ENCODE data around the gene RPUSD3. TPM values are rescaled to one million over a fixed set of nuclear protein-coding genes. Genes with fewer than 3 reads are reported as not detected.
A peak's percentile ranks its signal among the peaks of the same experiment; 100 is the strongest.

Gene RPUSD3
- total and polyA plus RNA-seq, 4 donors, result 14.4 to 22.7 (median 18.8) TPM

DNA sequence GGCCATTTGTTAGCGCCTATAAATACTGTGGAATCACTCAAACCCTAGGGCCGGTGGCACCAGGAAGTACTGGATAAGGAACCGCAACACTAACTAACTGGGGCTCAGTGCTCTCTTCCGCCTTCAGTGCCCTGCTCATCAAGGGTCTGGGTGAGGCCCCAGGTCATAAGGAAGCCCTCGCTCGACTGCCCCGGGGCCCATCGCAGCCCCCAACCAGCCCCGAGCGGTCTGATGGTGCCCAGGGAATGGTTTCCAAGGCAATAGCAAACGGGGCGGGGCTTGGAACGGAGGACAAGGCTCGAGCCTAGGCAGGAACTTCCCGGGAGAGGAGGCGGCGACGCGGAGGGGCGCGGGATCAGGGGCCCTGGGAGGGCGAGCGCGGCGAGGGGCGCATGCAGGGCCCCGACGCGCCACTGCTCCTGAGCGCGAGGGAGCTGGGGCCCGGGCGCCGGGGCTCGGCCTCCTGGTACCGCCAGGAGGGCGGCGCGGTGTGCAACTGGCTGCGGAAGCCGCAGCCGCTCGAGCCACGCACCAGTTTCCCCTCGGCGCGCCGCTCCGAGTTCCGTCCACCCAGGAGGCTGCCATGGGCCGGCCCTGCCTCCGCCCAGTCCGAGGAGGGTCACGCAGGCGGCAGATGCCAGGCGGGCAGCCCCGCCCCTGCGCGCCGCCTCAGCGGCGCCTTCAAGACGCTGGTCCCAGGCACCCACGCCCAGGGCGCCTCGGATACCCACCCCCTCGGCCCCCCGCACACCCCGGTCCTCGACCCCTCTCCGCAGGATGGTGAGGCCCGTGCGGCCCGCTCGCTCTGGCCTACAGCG, 34.0 kb downstream of the RPUSD3 start, which contains the start of gene TTLL3:
Gene TTLL3 (plus strand): TSS at position 648 of the 818 bp plus-strand sequence. CDS start 400 bp downstream, outside the sequence.
- peaks cover 0 to 13% (median 7%) of the 10 kb centered on the region in 4 donors for H3K4me1 ChIP-seq (ENCODE audit: control insufficient read depth in 4 of 4, insufficient read depth in 4 of 4, low read length in 3 of 4)
- WGBS, result 3% methylated on average over 76 of the region's 76 CpGs
- H3K27ac ChIP-seq (ENCODE audit: low read depth in 1 of 2, low read length in 2 of 2), result peak within 1 kb of the TSS; percentile 80 to 82
- H3K9ac ChIP-seq (ENCODE audit: low read depth in 1 of 2, low read length in 2 of 2), result peak within 1 kb of the TSS; percentile 19 to 53
- H3K36me3 ChIP-seq (ENCODE audit: control insufficient read depth in 4 of 4, insufficient read depth in 3 of 4, low read depth in 1 of 4, low read length in 3 of 4), result peaks cover 8 to 22% (median 19%) of the 10 kb centered on the region in 4 donors
- no peaks in the 10 kb centered on the region for H3K27me3 ChIP-seq (ENCODE audit: control insufficient read depth in 4 of 4, insufficient read depth in 4 of 4, low read length in 3 of 4)
- TF ChIP-seq, protein P1, sequence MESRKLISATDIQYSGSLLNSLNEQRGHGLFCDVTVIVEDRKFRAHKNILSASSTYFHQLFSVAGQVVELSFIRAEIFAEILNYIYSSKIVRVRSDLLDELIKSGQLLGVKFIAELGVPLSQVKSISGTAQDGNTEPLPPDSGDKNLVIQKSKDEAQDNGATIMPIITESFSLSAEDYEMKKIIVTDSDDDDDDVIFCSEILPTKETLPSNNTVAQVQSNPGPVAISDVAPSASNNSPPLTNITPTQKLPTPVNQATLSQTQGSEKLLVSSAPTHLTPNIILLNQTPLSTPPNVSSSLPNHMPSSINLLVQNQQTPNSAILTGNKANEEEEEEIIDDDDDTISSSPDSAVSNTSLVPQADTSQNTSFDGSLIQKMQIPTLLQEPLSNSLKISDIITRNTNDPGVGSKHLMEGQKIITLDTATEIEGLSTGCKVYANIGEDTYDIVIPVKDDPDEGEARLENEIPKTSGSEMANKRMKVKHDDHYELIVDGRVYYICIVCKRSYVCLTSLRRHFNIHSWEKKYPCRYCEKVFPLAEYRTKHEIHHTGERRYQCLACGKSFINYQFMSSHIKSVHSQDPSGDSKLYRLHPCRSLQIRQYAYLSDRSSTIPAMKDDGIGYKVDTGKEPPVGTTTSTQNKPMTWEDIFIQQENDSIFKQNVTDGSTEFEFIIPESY (IDR thresholded peaks at IDR 0.05), result no peak
- TF ChIP-seq HNF4G (IDR thresholded peaks at IDR 0.05) (no peak), FOXA2 (IDR thresholded peaks at IDR 0.05) (no peak), RXRA (IDR thresholded peaks at IDR 0.05) (no peak), FOXA1 (IDR thresholded peaks at IDR 0.05) (no peak), HNF4A (conservative IDR thresholded peaks at IDR 0.05) (no peak), REST (IDR thresholded peaks at IDR 0.05) (no peak), EGR1 (IDR thresholded peaks at IDR 0.05; ENCODE audit: low read depth in 2 of 2) (no peak), JUND (IDR thresholded peaks at IDR 0.05) (no peak), MAX (IDR thresholded peaks at IDR 0.05) (no peak), RAD21 (IDR thresholded peaks at IDR 0.05) (no peak), TAF1 (conservative IDR thresholded peaks at IDR 0.05) (no peak), NR2F2 (IDR thresholded peaks at IDR 0.05) (no peak), CTCF (IDR thresholded peaks at IDR 0.05; ENCODE audit: low read depth, low read length, missing input control) (no peak)
- TF ChIP-seq, protein P2, sequence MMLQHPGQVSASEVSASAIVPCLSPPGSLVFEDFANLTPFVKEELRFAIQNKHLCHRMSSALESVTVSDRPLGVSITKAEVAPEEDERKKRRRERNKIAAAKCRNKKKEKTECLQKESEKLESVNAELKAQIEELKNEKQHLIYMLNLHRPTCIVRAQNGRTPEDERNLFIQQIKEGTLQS (IDR thresholded peaks at IDR 0.05), result no peak
- H3K4me3 ChIP-seq (ENCODE audit: low read depth in 1 of 3, low read length in 3 of 3), result peak within 1 kb of the TSS; percentile 49 to 74 (median 72)
- no peaks in the 10 kb centered on the region for H3K9me3 ChIP-seq (ENCODE audit: control insufficient read depth in 4 of 4, low read length in 3 of 4)
- peak; percentile 55 for DNase-seq (ENCODE audit: low spot score)
